ENCODE results near the gene NKRF.

DNA sequence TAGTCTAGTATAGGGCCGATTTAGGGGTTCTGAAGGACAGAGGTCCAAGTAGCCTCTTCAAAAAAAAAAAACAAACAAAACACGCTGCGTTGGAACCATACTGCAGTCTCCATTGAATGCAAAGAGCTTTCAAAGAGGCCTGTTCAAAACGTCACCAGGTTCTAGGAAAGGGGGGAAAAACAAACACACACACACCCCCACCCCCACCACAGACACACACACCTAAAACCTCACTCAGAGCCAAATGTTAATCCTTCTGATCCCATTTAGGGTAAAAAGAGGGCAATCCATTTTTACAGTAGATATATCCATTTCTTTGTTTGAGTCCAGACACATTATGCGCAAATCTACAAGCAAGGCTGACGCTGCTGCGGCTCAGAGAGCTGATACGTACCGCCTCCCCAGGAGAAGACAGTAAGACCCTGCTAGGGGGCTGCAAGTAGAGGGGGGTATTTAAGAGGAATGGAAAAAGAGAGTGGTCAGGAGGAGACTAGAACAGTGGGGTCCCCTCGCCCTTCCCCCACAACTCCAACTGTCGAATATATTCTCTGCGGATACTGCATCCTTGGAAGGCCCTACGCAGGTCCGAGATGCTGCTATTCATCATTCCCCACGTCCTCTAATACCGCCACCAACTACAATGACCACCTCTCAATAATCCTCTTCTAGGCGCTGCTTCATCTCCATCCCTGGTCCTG lies 1.3 kb downstream of the NKRF start:
- TF ChIP-seq, protein P1, sequence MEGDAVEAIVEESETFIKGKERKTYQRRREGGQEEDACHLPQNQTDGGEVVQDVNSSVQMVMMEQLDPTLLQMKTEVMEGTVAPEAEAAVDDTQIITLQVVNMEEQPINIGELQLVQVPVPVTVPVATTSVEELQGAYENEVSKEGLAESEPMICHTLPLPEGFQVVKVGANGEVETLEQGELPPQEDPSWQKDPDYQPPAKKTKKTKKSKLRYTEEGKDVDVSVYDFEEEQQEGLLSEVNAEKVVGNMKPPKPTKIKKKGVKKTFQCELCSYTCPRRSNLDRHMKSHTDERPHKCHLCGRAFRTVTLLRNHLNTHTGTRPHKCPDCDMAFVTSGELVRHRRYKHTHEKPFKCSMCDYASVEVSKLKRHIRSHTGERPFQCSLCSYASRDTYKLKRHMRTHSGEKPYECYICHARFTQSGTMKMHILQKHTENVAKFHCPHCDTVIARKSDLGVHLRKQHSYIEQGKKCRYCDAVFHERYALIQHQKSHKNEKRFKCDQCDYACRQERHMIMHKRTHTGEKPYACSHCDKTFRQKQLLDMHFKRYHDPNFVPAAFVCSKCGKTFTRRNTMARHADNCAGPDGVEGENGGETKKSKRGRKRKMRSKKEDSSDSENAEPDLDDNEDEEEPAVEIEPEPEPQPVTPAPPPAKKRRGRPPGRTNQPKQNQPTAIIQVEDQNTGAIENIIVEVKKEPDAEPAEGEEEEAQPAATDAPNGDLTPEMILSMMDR (IDR thresholded peaks at IDR 0.05), result no peak
- TF ChIP-seq POLR2A (IDR thresholded peaks at IDR 0.05), result no peak
- TF ChIP-seq EP300 (IDR thresholded peaks at IDR 0.05), result no peak
